ENCODE data around the gene SETDB2. TPM values are rescaled to one million over a fixed set of nuclear protein-coding genes. Genes with fewer than 3 reads are reported as not detected.
A peak's percentile ranks its signal among the peaks of the same experiment; 100 is the strongest.

The SETDB2 gene, protein sequence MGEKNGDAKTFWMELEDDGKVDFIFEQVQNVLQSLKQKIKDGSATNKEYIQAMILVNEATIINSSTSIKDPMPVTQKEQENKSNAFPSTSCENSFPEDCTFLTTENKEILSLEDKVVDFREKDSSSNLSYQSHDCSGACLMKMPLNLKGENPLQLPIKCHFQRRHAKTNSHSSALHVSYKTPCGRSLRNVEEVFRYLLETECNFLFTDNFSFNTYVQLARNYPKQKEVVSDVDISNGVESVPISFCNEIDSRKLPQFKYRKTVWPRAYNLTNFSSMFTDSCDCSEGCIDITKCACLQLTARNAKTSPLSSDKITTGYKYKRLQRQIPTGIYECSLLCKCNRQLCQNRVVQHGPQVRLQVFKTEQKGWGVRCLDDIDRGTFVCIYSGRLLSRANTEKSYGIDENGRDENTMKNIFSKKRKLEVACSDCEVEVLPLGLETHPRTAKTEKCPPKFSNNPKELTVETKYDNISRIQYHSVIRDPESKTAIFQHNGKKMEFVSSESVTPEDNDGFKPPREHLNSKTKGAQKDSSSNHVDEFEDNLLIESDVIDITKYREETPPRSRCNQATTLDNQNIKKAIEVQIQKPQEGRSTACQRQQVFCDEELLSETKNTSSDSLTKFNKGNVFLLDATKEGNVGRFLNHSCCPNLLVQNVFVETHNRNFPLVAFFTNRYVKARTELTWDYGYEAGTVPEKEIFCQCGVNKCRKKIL
- polyA plus RNA-seq (ENCODE audit: insufficient read length in 4 of 4): 10 to 100 TPM; 13.3 to 22.4 (median 21.2) TPM

DNA sequence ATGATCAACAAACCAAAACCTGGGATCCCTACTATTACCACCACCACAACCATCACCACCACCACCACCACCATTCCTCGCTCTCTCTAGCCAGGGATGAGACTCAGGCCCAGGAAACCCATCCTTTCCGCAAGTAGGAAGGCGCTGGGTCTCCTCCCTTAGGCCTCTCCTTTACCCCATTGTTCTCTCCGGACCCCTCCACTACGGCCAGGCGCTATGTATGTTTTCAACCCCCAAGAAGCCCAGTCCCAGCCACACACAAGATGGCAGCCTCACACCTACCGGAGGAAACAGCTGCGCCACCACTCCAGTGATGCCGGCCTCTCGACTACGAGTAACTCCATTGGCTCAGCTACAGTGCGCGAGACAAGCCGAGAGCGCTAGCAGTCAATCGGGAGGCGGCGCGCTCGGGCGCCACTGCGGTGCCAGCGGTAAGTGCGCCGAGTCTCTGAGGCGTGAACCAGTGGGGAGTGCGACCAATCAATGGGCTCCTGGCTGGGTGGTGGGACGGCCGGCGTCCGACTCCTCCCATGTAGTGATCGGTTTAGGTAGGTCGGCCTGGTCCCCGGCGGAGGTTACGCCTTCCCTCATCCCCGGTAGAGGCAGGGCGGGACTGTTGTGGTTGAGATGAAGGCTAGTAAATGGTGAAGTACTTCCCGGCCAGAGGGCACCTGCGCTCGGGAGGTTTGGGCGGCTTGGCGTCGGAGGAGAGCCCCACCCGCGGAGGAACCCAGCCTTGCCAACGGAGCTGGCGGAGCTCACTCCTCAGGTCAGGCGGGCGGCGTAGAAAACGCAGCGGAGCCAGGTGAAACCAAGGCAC lies at the start of gene SETDB2, which contains the start of gene CAB39L:
SETDB2 (plus strand) TSS at position 571 of the 820 bp plus-strand sequence. CDS start 7,620 bp downstream, outside the sequence.
CAB39L (minus strand) TSS at position 361 of the 820 bp plus-strand sequence. CDS start 61,154 bp downstream, outside the sequence.
- peak; percentile 95 to 97 (median 97) for DNase-seq (ENCODE audit: low read depth in 4 of 4, low spot score in 3 of 4)

DNA sequence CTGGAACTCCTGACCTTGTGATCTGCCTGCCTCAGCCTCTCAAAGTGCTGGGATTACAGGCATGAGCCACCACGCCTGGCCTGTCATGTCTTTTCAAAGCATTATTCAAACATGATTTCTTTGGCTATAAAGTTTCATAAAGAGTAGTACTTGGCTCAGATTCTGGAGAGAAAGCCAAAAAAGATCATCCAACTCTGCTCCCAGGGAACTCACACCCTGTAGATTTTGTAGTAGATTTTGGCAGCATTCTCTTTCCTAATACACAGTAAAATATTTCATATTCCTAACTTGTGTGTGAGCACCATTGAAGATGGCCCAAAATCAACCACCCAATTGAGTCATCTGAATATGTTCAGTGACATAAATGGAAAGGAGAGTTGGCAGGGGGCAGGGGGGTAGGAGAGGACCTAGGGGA lies 48.6 kb upstream of the SETDB2 start:
- no peak for DNase-seq (ENCODE audit: low read depth in 4 of 4, low spot score in 3 of 4)

GRCh38 chr13:49395878-49396380 lies 48.1 kb upstream of the SETDB2 start:
- DNase-seq (ENCODE audit: low read depth in 4 of 4, low spot score in 3 of 4): no peak

GRCh38 chr13:49399801-49400472 lies 44.1 kb upstream of the SETDB2 start:
- peak in 1 of 4 donors; percentile 8 for DNase-seq (ENCODE audit: low read depth in 4 of 4, low spot score in 3 of 4)

DNA sequence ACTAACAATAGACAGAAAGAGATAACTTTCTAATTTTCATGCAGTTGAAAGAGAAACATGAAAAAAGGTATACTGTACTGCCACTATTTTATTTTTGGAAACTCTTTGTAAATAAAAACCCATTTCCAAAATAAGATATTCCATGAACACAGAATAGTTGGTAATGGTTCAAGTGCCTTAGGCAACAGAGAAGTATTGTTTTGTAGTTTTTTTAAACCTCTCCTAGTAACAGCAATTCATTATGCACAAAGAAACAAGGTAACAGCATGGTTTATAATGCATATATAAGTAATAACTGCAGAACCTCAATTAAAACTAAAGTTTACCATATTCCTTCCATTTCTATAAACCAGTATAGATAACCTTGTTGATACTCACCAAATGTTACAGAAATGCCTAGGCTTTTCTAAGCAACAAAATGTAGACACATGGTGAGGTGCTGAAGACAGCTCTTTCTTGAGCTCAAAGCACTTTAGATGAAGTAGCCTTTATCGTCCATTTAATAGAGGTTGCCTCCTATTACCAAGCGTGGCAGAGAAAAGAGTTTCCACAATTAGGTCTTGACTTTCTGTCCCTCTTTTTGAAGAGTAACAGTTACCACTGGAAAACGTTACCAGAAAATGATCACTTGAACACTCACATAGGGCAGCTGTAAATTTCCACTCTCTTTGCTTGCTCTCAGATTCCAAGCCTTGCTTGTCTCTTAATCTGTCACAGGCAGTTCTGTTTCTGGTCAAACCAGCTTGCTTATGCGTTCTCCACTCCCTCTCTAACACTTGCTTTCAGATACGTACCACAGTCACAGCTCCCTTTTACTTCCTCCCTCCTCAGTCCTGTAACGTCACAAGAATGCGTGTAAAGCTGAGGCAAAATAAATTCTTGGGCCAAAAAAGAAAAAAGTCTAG lies 43.1 kb upstream of the SETDB2 start:
- peak in 3 of 4 donors; percentile 18 to 32 (median 26) for DNase-seq (ENCODE audit: low read depth in 4 of 4, low spot score in 3 of 4)

DNA sequence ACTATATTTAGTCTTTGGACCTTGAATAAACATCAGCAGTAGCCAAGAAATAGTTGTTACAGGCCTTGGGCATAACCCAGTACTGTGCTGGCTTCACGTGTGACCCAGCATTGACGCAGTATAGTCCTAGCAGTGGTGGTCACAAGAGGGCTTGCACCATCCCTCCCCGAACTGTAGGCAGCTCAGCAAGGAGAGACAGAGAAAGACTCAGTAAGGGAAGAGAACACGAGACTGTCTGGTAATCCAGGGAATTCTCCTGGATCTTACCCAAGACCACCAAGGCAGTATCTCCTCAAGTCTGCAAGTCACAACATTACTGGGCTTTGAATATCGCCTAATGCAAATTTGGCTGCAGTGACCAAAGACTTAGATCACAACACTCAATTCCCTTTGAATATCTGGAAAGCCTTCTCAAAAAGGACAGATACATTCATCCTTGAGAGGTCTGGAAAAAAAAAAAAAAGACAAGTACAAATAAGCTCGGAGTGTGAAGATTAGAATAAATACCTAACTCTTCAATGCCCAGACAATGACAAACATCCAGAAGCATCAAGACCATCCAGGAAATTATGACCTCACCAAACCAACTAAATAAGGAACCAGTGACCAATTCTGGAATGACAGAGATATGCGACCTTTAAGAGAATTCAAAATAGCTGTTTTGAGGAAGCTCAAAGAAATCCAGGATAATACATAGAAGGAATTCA lies 39.9 kb upstream of the SETDB2 start:
- DNase-seq (ENCODE audit: low read depth in 4 of 4, low spot score in 3 of 4): no peak

DNA sequence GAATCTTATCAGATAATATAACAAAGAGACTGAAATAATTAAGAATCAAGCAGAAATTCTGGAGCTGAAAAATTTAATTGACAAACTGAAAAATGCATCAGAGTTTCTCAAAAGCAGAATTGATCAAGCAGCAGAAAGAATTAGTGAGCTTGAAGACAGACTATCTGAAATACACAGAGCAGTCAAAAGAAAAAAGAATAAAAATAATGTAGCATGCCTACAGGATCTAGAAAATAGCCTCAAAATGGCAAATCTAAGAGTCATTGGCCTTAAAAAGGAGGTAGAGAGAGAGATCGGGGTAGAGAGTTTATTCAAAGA lies 39.4 kb upstream of the SETDB2 start:
- no peak for DNase-seq (ENCODE audit: low read depth in 4 of 4, low spot score in 3 of 4)

GRCh38 chr13:49407068-49407467 lies 37.0 kb upstream of the SETDB2 start:
- DNase-seq (ENCODE audit: low read depth in 4 of 4, low spot score in 3 of 4): no peak

DNA sequence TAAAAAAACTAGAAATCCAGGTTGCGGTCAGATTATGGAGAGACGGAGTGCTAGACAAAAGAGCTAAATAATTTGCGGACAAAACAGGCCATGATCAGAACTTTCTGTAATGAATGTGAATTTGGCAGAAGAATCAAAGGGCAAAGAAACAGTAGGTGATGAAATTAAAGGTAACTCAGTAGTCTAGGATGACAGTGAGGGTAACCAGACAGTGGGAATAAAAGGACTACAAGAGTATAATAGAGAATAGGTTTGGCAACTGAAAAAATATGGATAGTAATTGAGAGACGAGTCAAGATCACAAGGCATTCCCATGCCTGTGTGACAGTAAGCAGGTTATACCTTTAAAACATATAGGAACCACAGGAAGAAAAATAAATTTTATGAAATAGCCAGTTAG lies 36.1 kb upstream of the SETDB2 start:
- DNase-seq (ENCODE audit: low read depth in 4 of 4, low spot score in 3 of 4): no peak

DNA sequence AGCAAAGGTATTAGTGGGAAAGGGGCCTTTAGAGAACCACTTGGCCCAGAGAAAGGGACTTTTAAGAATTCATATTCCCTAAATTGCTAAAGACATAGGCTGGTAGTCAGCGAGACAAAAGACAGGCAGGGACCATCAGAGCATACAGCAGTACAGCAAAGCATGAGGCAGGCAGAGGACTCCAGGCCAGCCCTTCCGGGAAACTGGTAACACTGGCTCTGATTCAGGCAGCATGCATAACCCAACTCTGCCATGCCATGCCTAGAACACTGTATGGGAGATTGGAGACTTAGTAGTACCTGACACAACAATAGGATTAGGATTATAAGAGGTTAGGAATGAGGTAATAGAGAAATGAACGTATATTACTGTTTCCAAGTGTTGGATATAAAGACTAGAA lies 35.1 kb upstream of the SETDB2 start:
- no peak for DNase-seq (ENCODE audit: low read depth in 4 of 4, low spot score in 3 of 4)

- no peak for DNase-seq (ENCODE audit: low read depth in 4 of 4, low spot score in 3 of 4)
Observed at GRCh38 chr13:49410006-49410405, 34.1 kb upstream of the SETDB2 start.

- no peak for DNase-seq (ENCODE audit: low read depth in 4 of 4, low spot score in 3 of 4)
Observed at GRCh38 chr13:49410477-49410876, 33.6 kb upstream of the SETDB2 start.

GRCh38 chr13:49411353-49411752 lies 32.7 kb upstream of the SETDB2 start:
- no peak for DNase-seq (ENCODE audit: low read depth in 4 of 4, low spot score in 3 of 4)

- no peak for DNase-seq (ENCODE audit: low read depth in 4 of 4, low spot score in 3 of 4)
Observed at GRCh38 chr13:49412749-49413148, 31.3 kb upstream of the SETDB2 start.

DNA sequence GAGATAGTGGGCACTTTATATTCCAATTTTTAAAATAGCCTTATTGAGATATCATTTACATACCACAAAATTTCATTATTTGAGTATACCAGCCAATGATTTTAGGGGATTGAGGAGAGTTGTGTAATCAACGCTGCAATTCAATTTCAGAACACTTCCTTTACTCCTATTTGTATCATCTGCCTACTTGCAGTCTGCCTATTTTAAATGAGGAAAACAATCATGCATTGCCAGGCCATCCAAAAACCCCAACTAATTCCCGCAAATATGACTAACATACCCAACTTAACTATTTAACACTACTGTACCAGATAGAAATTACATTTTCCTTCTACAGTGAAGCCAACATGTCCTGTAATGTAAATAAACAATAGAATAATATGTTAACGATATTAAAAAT lies 26.9 kb upstream of the SETDB2 start:
- no peak for DNase-seq (ENCODE audit: low read depth in 4 of 4, low spot score in 3 of 4)

GRCh38 chr13:49418206-49418605 lies 25.9 kb upstream of the SETDB2 start:
- DNase-seq (ENCODE audit: low read depth in 4 of 4, low spot score in 3 of 4): no peak

- DNase-seq (ENCODE audit: low read depth in 4 of 4, low spot score in 3 of 4): no peak
Observed at GRCh38 chr13:49419276-49419675, 24.8 kb upstream of the SETDB2 start.

- no peak for DNase-seq (ENCODE audit: low read depth in 4 of 4, low spot score in 3 of 4)
Observed at GRCh38 chr13:49421391-49421790, 22.7 kb upstream of the SETDB2 start.

All from left renal pelvis (tissue), 4 donors.